ENCODE measurements around the gene DOCK1.

Gene DOCK1

GRCh38 chr10:127245456-127245855 is 340.2 kb downstream of the DOCK1 start:
- no peak for TF ChIP-seq CTCF (IDR thresholded peaks at IDR 0.05; ENCODE audit: low read depth, low read length, missing control alignments)
- no peak overlapping the region for H3K4me3 ChIP-seq (ENCODE audit: low read depth, low read length)
- DNase-seq (ENCODE audit: low read depth), result no peak

GRCh38 chr10:127250031-127250430 is 344.8 kb downstream of the DOCK1 start:
- no peak overlapping the region for H3K4me3 ChIP-seq (ENCODE audit: low read depth, low read length)
- TF ChIP-seq CTCF (IDR thresholded peaks at IDR 0.05; ENCODE audit: low read depth, low read length, missing control alignments), result no peak
- no peak for DNase-seq (ENCODE audit: low read depth)

- no peak overlapping the region for H3K4me3 ChIP-seq (ENCODE audit: low read depth, low read length)
- no peak for DNase-seq (ENCODE audit: low read depth)
- no peak for TF ChIP-seq CTCF (IDR thresholded peaks at IDR 0.05; ENCODE audit: low read depth, low read length, missing control alignments)
These were observed 347.6 kb downstream of the DOCK1 start for GRCh38 chr10:127252818-127253217.

- DNase-seq (ENCODE audit: low read depth), result no peak
- H3K4me3 ChIP-seq (ENCODE audit: low read depth, low read length), result no peak overlapping the region
- TF ChIP-seq CTCF (IDR thresholded peaks at IDR 0.05; ENCODE audit: low read depth, low read length, missing control alignments), result no peak
These were observed 349.0 kb downstream of the DOCK1 start for GRCh38 chr10:127254276-127254675.

- no peak for TF ChIP-seq CTCF (IDR thresholded peaks at IDR 0.05; ENCODE audit: low read depth, low read length, missing control alignments)
- DNase-seq (ENCODE audit: low read depth), result no peak
- H3K4me3 ChIP-seq (ENCODE audit: low read depth, low read length), result no peak overlapping the region
These were observed 352.2 kb downstream of the DOCK1 start for GRCh38 chr10:127257395-127257794.

GRCh38 chr10:127259347-127259746 is 354.1 kb downstream of the DOCK1 start:
- no peak overlapping the region for H3K4me3 ChIP-seq (ENCODE audit: low read depth, low read length)
- no peak for DNase-seq (ENCODE audit: low read depth)
- no peak for TF ChIP-seq CTCF (IDR thresholded peaks at IDR 0.05; ENCODE audit: low read depth, low read length, missing control alignments)

GRCh38 chr10:127262606-127263005 is 357.4 kb downstream of the DOCK1 start:
- no peak for TF ChIP-seq CTCF (IDR thresholded peaks at IDR 0.05; ENCODE audit: low read depth, low read length, missing control alignments)
- DNase-seq (ENCODE audit: low read depth), result no peak
- no peak overlapping the region for H3K4me3 ChIP-seq (ENCODE audit: low read depth, low read length)
